ENCODE results near the gene MCOLN1.

Gene MCOLN1

GRCh38 chr19:7507884-7508283 lies 14.5 kb upstream of the MCOLN1 start:
- no peak for DNase-seq (ENCODE audit: low spot score)
- in situ Hi-C loops (cut with MboI; ENCODE audit: low pct_unique_long_range_greater_than_20kb, low sequenced_read_pairs, unreplicated experiment), result no loop called here
- no peak for TF ChIP-seq CTCF (IDR thresholded peaks at IDR 0.05; ENCODE audit: extremely low read depth, insufficient read depth, missing control alignments)

- TF ChIP-seq CTCF (IDR thresholded peaks at IDR 0.05; ENCODE audit: extremely low read depth, insufficient read depth, missing control alignments), result no peak
- DNase-seq (ENCODE audit: low spot score), result no peak
- in situ Hi-C loops (cut with MboI; ENCODE audit: low pct_unique_long_range_greater_than_20kb, low sequenced_read_pairs, unreplicated experiment), result no loop called here
Measured at GRCh38 chr19:7509625-7510024, 12.8 kb upstream of the MCOLN1 start.

GRCh38 chr19:7512400-7512851 lies 10.0 kb upstream of the MCOLN1 start:
- TF ChIP-seq CTCF (IDR thresholded peaks at IDR 0.05; ENCODE audit: extremely low read depth, insufficient read depth, missing control alignments), result no peak
- DNase-seq (ENCODE audit: low spot score), result no peak
- in situ Hi-C loops (cut with MboI; ENCODE audit: low pct_unique_long_range_greater_than_20kb, low sequenced_read_pairs, unreplicated experiment), result no loop called here

- no peak for DNase-seq (ENCODE audit: low spot score)
- in situ Hi-C loops (cut with MboI; ENCODE audit: low pct_unique_long_range_greater_than_20kb, low sequenced_read_pairs, unreplicated experiment), result no loop called here
- no peak for TF ChIP-seq CTCF (IDR thresholded peaks at IDR 0.05; ENCODE audit: extremely low read depth, insufficient read depth, missing control alignments)
Measured at GRCh38 chr19:7513809-7514642, 8.4 kb upstream of the MCOLN1 start.

GRCh38 chr19:7515110-7515644 lies 7.2 kb upstream of the MCOLN1 start:
- no peak for TF ChIP-seq CTCF (IDR thresholded peaks at IDR 0.05; ENCODE audit: extremely low read depth, insufficient read depth, missing control alignments)
- in situ Hi-C loops (cut with MboI; ENCODE audit: low pct_unique_long_range_greater_than_20kb, low sequenced_read_pairs, unreplicated experiment), result no loop called here
- no peak for DNase-seq (ENCODE audit: low spot score)

GRCh38 chr19:7515645-7516151 lies 6.7 kb upstream of the MCOLN1 start, which contains the start of gene ZNF358:
ZNF358 (plus strand) TSS chr19:7516103; CDS start chr19:7519243, 3,140 bp downstream.
- in situ Hi-C loops (cut with MboI; ENCODE audit: low pct_unique_long_range_greater_than_20kb, low sequenced_read_pairs, unreplicated experiment), result no loop called here
- DNase-seq (ENCODE audit: low spot score), result peak; percentile 98

More at GRCh38 chr19:7515645-7516151, 6.7 kb upstream of the MCOLN1 start, which contains the start of gene ZNF358:
- TF ChIP-seq CTCF (IDR thresholded peaks at IDR 0.05; ENCODE audit: extremely low read depth, insufficient read depth, missing control alignments), result no peak
